HG03342 (cell line): ENCODE results near the gene CYP2S1.
"Not testable (repeated sequence)": the region's sequence is repeated elsewhere in the genome, so short reads cannot be mapped to it uniquely, and the experiment has no call there.

ENCODE experiments used
- ATAC-seq: cut with Tn5 transposase; IDR thresholded peaks from one replicate; pipeline ENCODE4 v1.9.1; 2021; ENCODE audit warnings: mild to moderate bottlenecking, moderate library complexity; ENCODE audit not compliant: unreplicated experiment

Gene CYP2S1

DNA sequence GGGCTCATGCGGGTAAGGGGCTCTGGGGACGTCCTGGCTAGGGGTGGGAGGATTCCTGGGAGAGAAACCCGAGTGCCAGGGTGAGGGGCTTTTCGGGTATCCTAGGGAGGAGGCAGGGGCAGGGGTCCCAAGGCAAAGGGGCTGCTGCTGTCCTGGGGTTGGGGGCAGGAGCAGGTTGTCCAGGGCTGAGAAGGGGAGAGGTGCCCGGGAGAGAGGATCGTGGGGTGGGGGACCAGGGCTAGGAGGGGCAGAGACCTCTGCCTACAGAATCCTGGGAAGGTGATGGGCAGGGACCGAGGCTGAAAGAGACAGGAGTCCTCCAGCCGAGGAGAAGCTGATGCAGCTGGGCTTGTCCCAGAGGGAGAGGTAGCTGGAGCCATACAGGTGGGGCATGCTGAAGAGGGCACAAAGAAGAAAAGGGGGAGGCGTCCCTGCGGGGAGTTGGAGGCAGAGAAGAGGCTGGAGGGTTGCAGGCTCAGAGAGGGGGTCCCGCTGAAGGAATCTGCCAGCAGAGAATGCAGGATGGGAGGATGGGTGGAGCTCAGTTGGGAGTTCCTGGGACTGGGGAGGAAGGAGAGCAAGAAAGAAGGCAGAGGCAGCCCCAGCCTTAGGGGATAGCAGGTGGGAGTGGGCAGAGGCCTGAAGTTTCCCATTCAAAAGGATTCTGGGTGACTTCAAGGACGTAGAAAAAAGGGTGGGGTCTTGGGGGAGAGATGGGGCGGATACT is 574 bp downstream of the CYP2S1 start:
- ATAC-seq, result no peak

DNA sequence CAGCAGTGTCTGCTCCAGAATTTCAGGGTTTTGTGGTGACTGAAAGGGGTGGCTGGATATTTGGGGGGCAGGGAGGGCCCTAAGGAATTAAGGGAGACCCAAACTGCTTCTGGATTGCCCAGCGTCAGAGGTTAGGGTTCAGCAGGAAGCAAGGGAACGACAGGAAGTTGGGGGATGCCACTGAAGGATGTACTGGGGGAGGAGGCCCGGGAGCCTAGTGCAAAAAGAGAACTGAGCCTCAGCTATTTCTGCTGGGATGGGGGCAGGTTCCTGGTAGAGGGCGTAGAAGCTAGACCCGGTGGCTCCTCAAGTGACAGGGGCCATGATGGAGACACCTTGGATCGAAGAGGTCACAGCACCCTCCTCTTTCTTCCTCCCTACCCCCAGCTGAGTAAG is 1.1 kb downstream of the CYP2S1 start:
- no peak for ATAC-seq

DNA sequence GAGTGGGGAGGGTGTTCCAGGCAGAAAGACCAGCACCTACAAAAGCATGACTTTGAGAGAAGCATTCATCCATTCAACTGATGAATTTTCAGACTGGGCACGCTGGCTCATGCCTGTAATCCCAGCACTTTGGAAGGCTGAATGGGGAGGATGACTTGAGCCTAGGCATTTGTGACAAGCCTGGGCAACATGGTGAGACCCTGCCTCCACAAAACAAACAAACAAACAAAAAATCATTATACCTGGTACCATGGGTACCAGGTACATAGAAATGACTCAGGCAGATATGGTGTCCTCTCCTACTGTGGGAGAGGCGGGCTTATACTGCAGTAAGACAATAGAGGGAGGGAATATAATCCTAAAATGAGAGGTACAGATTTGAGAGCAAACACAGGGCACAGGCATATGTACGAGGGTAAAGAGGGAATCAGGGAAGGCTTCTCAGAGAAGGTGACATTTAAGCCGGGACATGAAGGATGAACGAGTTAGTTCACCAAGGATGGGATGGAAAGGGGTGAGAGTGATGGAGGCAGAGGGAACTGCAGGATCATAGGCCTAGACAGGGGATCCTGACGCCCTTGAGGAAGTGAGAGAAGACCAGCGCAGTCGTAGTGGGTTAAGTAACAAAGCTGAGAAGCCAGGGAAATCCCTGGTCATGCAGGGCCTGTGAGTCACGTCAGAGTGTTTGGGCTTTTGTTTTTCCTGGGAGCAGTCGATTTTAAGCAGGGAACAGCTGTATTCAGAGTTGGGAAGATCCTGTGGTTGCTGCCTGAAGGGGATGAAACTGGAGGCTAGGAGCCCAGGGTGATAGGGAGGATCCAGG is 2.9 kb downstream of the CYP2S1 start:
- no peak for ATAC-seq

DNA sequence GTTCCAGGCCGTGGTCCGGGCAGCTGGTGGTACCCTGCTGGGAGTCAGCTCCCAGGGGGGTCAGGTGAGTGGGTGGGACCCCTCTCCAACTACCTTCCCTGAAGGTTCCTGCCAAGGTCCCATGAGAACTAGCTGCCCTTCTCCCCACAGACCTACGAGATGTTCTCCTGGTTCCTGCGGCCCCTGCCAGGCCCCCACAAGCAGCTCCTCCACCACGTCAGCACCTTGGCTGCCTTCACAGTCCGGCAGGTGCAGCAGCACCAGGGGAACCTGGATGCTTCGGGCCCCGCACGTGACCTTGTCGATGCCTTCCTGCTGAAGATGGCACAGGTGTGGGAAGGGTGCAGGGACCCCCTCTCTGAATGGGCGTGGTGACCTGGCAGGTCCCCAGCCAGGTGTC is 5.5 kb downstream of the CYP2S1 start:
- ATAC-seq, result no peak

DNA sequence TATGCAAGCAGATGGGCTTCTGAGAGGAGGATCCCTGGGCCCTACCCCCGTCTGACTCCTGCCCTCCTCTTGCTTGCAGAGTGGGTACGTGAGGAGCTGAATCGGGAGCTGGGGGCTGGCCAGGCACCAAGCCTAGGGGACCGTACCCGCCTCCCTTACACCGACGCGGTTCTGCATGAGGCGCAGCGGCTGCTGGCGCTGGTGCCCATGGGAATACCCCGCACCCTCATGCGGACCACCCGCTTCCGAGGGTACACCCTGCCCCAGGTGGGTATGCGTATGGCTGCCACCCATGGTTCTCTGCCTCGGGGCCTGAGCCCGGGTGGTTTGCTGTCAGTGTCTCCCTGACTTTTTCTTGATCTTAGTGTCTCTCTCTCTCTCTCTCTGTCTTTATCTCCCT is 10.4 kb downstream of the CYP2S1 start:
- no peak for ATAC-seq

DNA sequence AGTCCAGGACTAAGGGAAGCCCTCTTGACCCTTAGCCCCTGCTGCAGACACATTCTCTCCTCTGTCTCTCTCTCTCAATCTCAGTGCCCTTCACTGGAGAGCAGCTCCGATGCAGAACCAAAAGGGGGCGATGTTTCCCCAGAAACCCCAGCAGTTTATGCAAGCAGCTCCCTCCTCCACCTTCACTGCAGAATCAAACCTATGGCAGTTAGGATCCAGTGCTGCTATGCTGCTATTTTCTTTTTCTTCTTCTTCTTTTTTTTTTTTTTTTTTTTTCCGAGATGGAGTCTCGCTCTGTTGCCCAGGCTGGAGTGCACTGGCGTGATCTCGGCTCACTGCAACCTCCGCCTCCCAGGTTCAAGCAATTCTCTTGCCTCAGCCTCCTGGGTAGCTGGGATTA is 11.3 kb downstream of the CYP2S1 start:
- ATAC-seq, result not testable (repeated sequence)

DNA sequence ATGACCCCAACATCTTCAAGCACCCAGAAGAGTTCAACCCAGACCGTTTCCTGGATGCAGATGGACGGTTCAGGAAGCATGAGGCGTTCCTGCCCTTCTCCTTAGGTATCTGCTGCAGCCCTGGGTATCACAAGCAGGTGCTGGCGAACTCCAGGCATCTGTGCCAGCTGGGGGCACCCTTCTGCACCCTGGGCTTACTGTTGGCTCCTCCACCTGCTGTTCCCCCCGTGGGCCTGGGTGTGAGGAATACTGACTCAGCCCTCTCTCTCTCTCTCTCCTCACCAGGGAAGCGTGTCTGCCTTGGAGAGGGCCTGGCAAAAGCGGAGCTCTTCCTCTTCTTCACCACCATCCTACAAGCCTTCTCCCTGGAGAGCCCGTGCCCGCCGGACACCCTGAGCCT is 13.0 kb downstream of the CYP2S1 start:
- no peak for ATAC-seq

DNA sequence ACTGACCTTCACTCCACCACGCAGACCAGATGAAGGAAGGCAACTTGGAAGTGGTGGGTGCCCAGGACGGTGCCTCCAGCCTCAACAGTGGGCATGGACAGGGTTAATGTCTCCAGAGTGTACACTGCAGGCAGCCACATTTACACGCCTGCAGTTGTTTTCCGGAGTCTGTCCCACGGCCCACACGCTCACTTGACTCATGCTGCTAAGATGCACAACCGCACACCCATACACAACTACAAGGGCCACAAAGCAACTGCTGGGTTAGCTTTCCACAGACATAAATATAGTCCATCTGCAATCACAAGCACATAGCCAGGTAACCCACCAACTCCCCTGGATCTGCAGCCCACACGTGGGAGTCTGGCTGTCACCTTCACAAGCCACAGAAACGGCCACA is 13.4 kb downstream of the CYP2S1 start:
- ATAC-seq, result no peak

DNA sequence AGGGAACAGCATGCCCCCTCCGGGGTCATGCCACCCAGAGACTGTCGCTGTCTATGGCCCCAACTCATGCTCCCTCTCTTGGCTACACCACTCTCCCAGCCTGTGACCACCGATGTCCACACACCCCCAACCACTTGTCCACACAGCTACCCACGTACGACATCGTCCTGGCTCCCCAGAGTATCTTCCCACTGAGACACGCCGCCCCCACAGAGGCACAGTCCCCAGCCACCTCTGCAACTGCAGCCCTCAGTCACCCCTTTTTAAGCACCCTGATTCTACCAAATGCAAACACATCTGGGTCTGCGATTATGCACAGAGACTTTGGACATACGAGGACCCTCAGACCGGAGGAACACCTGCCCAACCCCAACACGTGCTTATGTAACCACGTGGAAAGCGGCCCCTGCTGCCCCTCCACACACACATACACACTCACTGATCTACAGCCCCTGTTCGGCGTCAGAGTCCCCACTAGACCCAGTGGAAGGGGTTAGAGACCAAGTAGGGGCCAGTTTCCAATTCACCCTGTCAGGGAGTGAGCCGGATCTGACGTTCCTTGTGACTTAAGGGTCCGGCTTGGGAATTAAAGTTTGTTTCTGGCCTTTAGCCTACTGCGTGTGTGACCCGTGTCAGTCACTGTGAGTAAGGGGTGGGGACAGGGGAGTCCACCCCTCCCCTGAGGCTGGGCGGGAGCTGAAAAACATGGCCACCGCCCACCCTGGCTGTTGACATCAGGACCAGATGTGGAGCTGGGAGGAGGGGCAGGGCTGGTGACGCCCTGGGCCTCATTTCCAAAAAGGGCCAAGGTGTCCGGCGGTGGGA is 14.1 kb downstream of the CYP2S1 start:
- no peak for ATAC-seq

DNA sequence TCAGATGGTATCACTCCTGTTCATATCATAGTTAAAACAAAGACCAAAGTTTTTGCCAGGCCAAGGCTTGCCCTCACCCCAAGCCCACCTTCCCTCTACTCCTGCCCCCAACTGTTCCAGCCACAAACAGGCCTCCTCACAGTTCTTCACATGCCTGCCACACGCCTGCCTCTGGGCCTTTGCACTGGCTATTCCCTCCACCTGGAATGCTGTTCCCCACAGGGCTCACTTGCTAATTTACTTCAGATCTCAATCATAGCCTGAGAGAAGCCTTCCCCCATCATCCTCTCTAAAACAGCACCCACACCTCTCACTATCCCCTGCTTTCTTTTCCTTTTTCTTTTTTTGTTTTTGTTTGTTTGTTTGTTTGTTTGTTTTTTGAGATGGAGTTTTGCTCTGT is 21.1 kb downstream of the CYP2S1 start:
- ATAC-seq, result no peak

DNA sequence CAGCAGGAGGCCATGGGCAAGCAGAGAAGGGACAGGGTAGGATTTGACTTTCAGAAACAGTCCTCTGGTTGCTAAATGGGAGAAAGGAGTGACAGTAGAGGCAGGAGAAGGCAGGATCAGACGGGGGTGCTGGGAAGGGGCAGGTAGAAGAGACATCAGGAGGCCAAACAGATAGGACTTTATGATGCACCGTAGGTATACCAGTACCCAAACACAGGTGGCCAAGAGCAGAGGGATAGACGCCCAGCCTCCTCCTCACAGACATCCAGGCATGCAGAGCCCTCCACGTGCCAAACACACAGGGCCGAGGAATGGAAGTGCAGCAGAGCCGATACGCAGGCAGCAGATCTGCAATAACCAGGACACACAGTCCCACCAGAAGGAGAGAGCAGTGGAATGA is 24.7 kb downstream of the CYP2S1 start:
- ATAC-seq, result no peak

DNA sequence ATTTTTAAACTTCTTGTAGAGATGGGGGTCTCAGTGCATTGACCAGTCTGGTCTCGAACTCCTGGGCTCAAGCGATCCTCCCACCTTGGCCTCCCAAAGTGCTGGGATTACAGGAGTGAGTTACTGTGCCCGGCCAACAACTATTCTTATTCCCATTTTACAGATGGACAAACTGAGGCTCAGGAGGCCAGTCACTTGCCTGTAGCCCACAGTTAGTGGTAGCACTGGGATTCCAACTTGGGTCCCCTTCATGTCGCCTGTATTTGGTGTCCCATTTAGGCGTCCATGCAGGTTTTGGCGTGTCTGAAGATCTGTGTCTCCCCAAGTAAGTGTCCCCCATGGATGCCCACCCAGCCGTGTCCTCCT is 25.2 kb downstream of the CYP2S1 start:
- ATAC-seq, result no peak

DNA sequence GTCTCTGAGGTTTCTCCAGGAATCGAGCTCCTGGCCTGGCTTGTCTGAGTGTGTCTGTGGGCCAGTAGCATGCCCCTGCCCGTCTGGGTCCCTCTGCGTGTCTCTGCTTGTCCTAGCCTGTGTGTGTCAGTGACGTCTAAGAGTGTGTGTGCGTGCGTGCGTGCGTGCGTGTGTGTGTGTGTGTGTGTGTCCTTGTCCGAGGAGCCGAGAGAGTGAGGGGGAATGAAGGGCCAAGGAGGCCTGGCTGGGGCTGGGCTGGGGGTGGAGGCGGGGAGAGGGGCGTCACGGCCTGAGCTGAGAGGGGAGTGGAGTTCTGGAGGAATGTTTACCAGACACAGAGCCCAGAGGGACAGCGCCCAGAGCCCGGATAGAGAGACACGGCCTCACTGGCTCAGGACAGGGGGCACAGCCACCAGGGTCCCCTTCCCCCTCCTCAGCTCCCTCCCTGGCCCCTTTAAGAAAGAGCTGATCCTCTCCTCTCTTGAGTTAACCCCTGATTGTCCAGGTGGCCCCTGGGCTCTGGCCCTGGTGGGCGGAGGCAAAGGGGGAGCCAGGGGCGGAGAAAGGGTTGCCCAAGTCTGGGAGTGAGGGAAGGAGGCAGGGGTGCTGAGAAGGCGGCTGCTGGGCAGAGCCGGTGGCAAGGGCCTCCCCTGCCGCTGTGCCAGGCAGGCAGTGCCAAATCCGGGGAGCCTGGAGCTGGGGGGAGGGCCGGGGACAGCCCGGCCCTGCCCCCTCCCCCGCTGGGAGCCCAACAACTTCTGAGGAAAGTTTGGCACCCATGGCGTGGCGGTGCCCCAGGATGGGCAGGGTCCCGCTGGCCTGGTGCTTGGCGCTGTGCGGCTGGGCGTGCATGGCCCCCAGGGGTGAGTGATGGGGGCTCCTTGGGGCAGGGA is 25.8 kb downstream of the CYP2S1 start, which contains the start of gene AXL:
Gene AXL (plus strand): TSS at position 609 of the 893 bp plus-strand sequence. CDS start 170 bp downstream, at position 779.
- ATAC-seq, result no peak

DNA sequence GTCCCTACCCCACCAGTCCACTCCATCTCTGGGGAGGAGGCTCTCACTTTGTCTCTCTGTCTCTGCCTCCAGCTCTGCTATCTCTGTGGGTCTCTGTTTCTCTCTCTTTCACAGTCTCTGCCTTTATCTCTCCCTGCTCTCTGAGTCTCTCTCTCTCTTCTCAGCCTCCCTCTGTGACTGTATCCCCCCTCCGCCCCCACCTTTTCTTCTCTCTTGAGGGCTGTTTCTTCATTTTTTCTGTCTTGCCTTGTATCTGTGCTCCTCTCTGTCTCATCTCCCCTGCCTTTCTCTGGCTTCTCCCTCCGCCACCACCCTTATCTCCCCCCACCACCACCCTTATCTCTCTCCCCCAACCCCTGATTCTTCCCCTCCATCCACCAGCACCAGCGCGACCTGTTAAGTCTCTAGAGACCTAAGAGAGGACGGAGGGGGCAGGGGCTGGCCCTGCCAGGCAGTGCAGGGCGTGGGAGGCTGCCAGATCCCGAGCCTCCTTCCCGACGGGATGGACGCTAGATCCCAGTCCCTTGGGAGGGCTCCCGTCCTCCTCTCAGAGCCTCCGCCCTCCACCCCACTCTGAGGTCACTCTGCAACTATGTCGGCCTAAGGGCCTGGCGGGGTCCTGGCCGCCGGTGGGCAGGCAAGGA is 27.0 kb downstream of the CYP2S1 start:
- ATAC-seq, result no peak

DNA sequence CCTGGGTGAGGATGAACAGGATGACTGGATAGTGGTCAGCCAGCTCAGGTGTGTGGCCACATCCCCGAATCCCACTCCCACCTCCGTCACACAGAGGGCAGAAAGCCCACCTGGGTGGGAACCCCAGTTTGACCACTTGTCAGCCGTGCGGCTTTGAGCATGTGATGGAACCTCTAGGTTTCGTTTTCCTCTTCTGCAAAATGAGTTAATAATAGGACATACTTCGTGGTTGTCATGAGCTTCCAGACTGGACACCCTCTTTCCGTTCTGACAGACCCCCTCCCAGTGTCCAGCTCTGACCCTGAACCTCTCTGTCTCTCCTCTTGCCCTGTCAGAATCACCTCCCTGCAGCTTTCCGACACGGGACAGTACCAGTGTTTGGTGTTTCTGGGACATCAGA is 27.8 kb downstream of the CYP2S1 start:
- ATAC-seq, result no peak

DNA sequence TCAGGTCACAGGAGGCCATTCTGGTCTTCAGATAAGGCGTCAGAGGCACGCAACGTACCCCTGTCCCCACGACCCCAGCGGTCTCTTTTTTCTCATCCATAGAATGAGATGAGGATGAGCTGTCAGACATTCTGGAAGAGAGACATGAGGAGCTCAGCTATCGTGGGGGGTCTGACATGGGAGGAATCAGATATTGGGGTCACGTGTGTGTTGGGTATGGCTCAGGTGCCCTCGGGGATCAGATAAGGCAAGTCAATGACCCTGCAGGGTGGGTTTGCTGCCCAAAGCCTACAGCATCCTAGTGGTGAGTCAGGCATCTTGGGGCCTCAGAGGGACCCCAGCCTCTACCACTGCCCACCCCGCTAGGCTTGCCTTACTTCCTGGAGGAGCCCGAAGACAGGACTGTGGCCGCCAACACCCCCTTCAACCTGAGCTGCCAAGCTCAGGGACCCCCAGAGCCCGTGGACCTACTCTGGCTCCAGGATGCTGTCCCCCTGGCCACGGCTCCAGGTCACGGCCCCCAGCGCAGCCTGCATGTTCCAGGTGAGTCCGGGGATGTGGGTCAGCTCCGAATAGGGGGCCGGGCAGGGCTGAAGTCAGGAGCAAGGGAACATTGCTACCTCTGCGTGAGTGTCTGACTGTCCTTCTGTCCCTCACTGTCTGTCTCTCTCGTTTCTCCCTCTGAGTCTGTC is 28.6 kb downstream of the CYP2S1 start:
- ATAC-seq, result no peak

DNA sequence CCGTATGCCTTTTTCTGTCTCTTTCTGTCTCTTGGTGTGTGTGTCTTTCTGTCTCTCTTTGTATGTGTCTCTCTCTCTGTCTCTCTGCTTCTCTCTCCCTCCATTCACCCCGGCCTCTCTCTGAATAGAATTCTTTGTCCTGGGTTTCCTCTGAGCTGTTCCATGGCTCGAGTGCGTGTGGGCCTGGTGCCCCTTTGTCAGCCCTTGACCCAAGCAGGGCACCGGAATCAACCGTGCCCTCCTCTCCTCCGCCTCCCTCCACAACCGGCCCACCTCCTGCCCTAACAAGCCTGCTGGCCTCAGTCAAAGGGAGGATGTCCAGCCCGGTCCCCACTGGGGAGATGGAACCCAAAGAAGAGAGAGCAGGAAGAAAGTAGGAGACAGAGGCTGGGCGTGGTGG is 29.2 kb downstream of the CYP2S1 start:
- ATAC-seq, result no peak

DNA sequence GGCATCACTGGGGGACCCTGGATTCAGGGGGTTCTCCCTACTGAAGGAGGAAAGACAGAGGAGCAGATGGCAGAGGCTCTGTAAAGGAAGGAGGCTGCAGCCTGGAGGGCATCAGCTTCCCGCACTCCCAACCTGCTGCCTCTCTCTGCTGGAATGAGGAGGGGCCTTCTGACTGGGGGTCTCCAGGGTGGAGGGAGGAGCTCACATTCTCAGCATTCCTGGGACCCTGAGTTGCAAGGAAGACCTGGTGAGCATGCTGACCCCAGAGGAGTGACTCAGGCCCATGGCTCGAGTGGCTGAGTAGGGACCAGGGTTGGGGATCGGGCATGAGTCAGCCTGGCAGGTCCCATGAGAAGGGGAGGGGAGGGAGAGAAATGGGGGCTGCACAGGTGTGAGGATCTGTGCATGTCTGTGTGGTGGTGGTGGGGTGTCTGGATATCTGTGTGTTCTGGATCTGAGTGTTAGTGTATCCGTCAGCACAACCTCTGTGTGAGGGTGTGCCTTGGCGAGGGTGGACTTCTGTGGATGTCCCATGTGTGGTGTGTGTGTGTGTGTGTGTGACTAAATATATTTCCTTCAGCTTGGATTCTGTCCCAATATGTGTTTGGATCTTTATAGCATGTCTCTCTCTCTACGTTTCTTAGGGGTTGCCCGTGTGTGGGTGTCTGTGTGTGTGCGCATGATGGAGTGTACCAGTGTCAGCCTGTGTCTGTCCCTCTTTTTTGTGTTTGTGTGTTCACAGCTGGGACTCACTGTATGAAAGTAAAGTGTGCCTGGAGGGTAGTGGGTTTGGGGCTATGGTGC is 30.6 kb downstream of the CYP2S1 start:
- no peak for ATAC-seq

DNA sequence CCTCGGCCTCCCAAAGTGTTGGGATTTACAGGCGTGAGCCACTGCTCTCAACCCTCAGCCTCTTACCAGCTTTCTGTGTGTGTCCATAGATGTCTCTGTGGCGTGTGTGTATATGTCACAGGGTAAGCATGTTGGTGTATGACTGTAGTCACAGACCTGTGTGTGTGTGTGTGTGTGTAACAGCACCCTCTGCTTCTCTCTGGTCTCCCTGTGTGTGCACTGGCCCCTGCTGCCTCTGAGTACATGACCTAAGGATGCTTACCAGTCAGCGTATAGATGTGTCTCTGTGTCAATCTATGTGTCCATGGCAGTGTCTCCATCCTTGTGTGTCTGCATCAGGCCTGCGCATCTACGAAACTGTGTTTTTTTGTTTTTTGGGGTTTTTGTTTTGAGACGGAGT is 31.6 kb downstream of the CYP2S1 start:
- no peak for ATAC-seq
